H1 (cell line): ENCODE data around the gene SLC35F6. TPM values are rescaled to one million over a fixed set of nuclear protein-coding genes. Genes with fewer than 3 reads are reported as not detected.

Source experiments
- CTCF ChIA-PET: fragments of 300-600 bp; sonication (Branson Sonifier 250); formaldehyde crosslinking; loops from one replicate; lab custom pipeline; 2021; ENCODE audit not compliant: partially characterized antibody; lab: Charles Lee
- POLR2A ChIA-PET: fragments of 300-600 bp; sonication (Branson Sonifier 250); formaldehyde crosslinking; loops from one replicate; lab custom pipeline; 2021; ENCODE audit warnings: inconsistent platforms; ENCODE audit not compliant: partially characterized antibody; lab: Charles Lee
- DNase-seq, 2 experiments: peaks; one replicate each; pipeline versions ENCODE4 v3.0.0 to v3.0.0-alpha.2; 2010 to 2022; ENCODE audit warnings: low spot score in 2 of 2, low read depth in 1 of 2, mixed read lengths in 1 of 2
- FAIRE-seq: peaks from 2 replicates; lab custom pipeline; 2011; peaks lifted over from hg19 to GRCh38; lab: Jason Lieb, UNC
- H2AFZ ChIP-seq: 2 replicates; pipeline ENCODE4 v1.8.1; 2012; ENCODE audit warnings: low read length, inconsistent platforms
- H2AK5ac ChIP-seq: 2 replicates; pipeline ENCODE4 v1.6.1; 2013; ENCODE audit warnings: low read depth, low read length
- H2BK120ac ChIP-seq: replicated peaks from 2 replicates; pipeline ENCODE3; 2013; ENCODE audit warnings: low read depth, low read length, inconsistent platforms
- H2BK12ac ChIP-seq: 2 replicates; pipeline ENCODE4 v1.6.1; 2013; ENCODE audit warnings: low read depth, low read length
- H2BK15ac ChIP-seq: 2 replicates; pipeline ENCODE4 v1.6.1; 2013; ENCODE audit warnings: low read length
- H2BK20ac ChIP-seq: 2 replicates; pipeline ENCODE4 v1.6.1; 2013; ENCODE audit warnings: low read length
- H2BK5ac ChIP-seq: 2 replicates; pipeline ENCODE4 v1.6.1; 2013; ENCODE audit warnings: low read depth, low read length
- H3K14ac ChIP-seq: 2 replicates; pipeline ENCODE4 v1.6.1; 2013; ENCODE audit warnings: inconsistent platforms; ENCODE audit not compliant: insufficient read length
- H3K18ac ChIP-seq: 2 replicates; pipeline ENCODE4 v1.6.1; 2013; ENCODE audit warnings: low read length; ENCODE audit errors: extremely low read depth
- H3K23ac ChIP-seq: 2 replicates; pipeline ENCODE4 v1.6.1; 2013; ENCODE audit warnings: inconsistent platforms; ENCODE audit not compliant: insufficient read length
- H3K23me2 ChIP-seq: 2 replicates; pipeline ENCODE4 v1.6.1; 2013; ENCODE audit warnings: low read depth, low read length
- H3K27ac ChIP-seq: 2 replicates; pipeline ENCODE4 v1.6.1; 2011; ENCODE audit warnings: low read depth, low read length, inconsistent platforms
- H3K27me3 ChIP-seq, 4 experiments: replicated peaks in 1 of 4; 1 replicate in 1 of 4; 2 replicates in 3 of 4; pipeline versions ENCODE4 v1.6.1 to v1.8.1; 2011 to 2013; ENCODE audit warnings: low read length in 3 of 4, mild to moderate bottlenecking in 3 of 4, inconsistent platforms in 2 of 4, mixed read lengths in 2 of 4, moderate library complexity in 1 of 4; ENCODE audit not compliant: control insufficient read depth in 3 of 4, insufficient read depth in 3 of 4; ENCODE audit errors: extremely low read depth in 1 of 4
- H3K36me3 ChIP-seq, 4 experiments: 2 replicates each; pipeline versions ENCODE4 v1.6.1 to v1.8.1; 2011 to 2013; ENCODE audit warnings: mild to moderate bottlenecking in 4 of 4, low read length in 3 of 4, moderate library complexity in 2 of 4, control low read depth in 1 of 4, inconsistent platforms in 1 of 4; ENCODE audit not compliant: insufficient read depth in 4 of 4, control insufficient read depth in 2 of 4
- H3K4ac ChIP-seq: replicated peaks from 2 replicates; pipeline ENCODE3; 2013; ENCODE audit warnings: low read length, low read depth, mixed read lengths, inconsistent platforms; ENCODE audit not compliant: insufficient read length
- H3K4me1 ChIP-seq, 4 experiments: replicated peaks in 1 of 4; 1 replicate in 1 of 4; 2 replicates in 3 of 4; pipeline versions ENCODE4 v1.6.1 to v1.8.1; 2011 to 2013; ENCODE audit warnings: low read length in 3 of 4, inconsistent platforms in 2 of 4, mixed read lengths in 1 of 4; ENCODE audit not compliant: insufficient read depth in 4 of 4, control insufficient read depth in 3 of 4
- H3K4me2 ChIP-seq, 2 experiments: 2 replicates each; pipeline versions ENCODE4 v1.6.1 to v1.8.1; 2011 to 2013; ENCODE audit warnings: low read depth in 2 of 2, low read length in 2 of 2, control low read depth in 1 of 2, inconsistent platforms in 1 of 2, mild to moderate bottlenecking in 1 of 2; ENCODE audit not compliant: insufficient read depth in 1 of 2
- H3K4me3 ChIP-seq, 4 experiments: fragments of 200-600, 300-600 bp in 1 of 4; sonication (generic), shearing (Covaris generic), sonication (Bioruptor Twin) in 1 of 4; 2 replicates each; pipeline versions ENCODE4 v1.5.1 to v1.8.1; 2011 to 2016; ENCODE audit warnings: low read length in 4 of 4, low read depth in 3 of 4, control low read depth in 2 of 4, inconsistent platforms in 2 of 4, mild to moderate bottlenecking in 2 of 4, mixed read lengths in 1 of 4, moderate library complexity in 1 of 4; ENCODE audit not compliant: insufficient read depth in 2 of 4; ENCODE audit errors: extremely low read depth in 1 of 4
- H3K56ac ChIP-seq: replicated peaks from 2 replicates; pipeline ENCODE3; 2013; ENCODE audit warnings: low read depth, mild to moderate bottlenecking, mixed read lengths, low read length, inconsistent platforms; ENCODE audit not compliant: insufficient read length
- H3K79me1 ChIP-seq: 2 replicates; pipeline ENCODE4 v1.6.1; 2013; ENCODE audit warnings: low read depth, low read length, control low read depth
- H3K79me2 ChIP-seq, 2 experiments: 2 replicates each; pipeline versions ENCODE4 v1.6.1 to v1.8.1; 2012 to 2013; ENCODE audit warnings: low read length in 2 of 2, mild to moderate bottlenecking in 2 of 2, inconsistent platforms in 1 of 2; ENCODE audit not compliant: insufficient read depth in 2 of 2, control insufficient read depth in 1 of 2
- H3K9ac ChIP-seq, 4 experiments: replicated peaks in 1 of 4; 1 replicate in 1 of 4; 2 replicates in 3 of 4; pipeline versions ENCODE4 v1.6.1 to v1.8.1; 2011 to 2013; ENCODE audit warnings: low read depth in 3 of 4, low read length in 3 of 4, control low read depth in 2 of 4, mild to moderate bottlenecking in 2 of 4, moderate library complexity in 2 of 4, inconsistent platforms in 1 of 4; ENCODE audit errors: extremely low read depth in 1 of 4
- H3K9me3 ChIP-seq, 2 experiments: 2 replicates each; pipeline versions ENCODE4 v1.6.1 to v1.8.1; 2012 to 2013; ENCODE audit warnings: mild to moderate bottlenecking in 2 of 2, moderate library complexity in 2 of 2, control low read depth in 1 of 2, inconsistent platforms in 1 of 2, low read depth in 1 of 2, low read length in 1 of 2, mixed read lengths in 1 of 2; ENCODE audit not compliant: insufficient read depth in 2 of 2
- H4K20me1 ChIP-seq, 2 experiments: replicated peaks in 1 of 2; 2 replicates each; pipeline versions ENCODE3 to v1.8.1; 2011 to 2013; ENCODE audit warnings: inconsistent platforms in 2 of 2, low read length in 2 of 2, mild to moderate bottlenecking in 1 of 2; ENCODE audit not compliant: insufficient read depth in 2 of 2, control insufficient read depth in 1 of 2
- H4K5ac ChIP-seq: 2 replicates; pipeline ENCODE4 v1.6.1; 2013; ENCODE audit warnings: low read length, low read depth, mixed read lengths, inconsistent platforms; ENCODE audit not compliant: insufficient read length
- H4K8ac ChIP-seq: 2 replicates; pipeline ENCODE4 v1.8.0; 2013; ENCODE audit warnings: mild to moderate bottlenecking, moderate library complexity, low read length, inconsistent platforms; ENCODE audit not compliant: insufficient read depth; ENCODE audit errors: extremely low read depth
- H4K91ac ChIP-seq: replicated peaks from 2 replicates; pipeline ENCODE3; 2013; ENCODE audit warnings: low read length, mixed read lengths, inconsistent platforms; ENCODE audit not compliant: insufficient read length
- GTF2F1 ChIP-seq: IDR thresholded peaks from 2 replicates; pipeline ENCODE4 v1.6.1; 2012; ENCODE audit warnings: low read depth, low read length, improper control_type of control experiment, borderline replicate concordance
- NANOG ChIP-seq: IDR thresholded peaks from 2 replicates; pipeline ENCODE4 v1.6.1; 2011; ENCODE audit warnings: low read length, low read depth, mild to moderate bottlenecking, inconsistent platforms; ENCODE audit not compliant: insufficient read depth, poor library complexity, severe bottlenecking
- NRF1 ChIP-seq: IDR thresholded peaks from 2 replicates; pipeline ENCODE4 v1.6.1; 2011; ENCODE audit warnings: mild to moderate bottlenecking, low read depth, low read length, improper control_type of control experiment
- POLR2A ChIP-seq, 2 experiments: IDR thresholded peaks; 1 replicate in 1 of 2; 2 replicates in 1 of 2; pipeline ENCODE4 v1.6.1; 2011; ENCODE audit warnings: low read depth in 2 of 2, low read length in 2 of 2, mild to moderate bottlenecking in 2 of 2; ENCODE audit errors: control extremely low read depth in 1 of 2
- RFX5 ChIP-seq: IDR thresholded peaks from 2 replicates; pipeline ENCODE4 v1.6.1; 2011; ENCODE audit warnings: low read depth, low read length, improper control_type of control experiment, borderline replicate concordance
- RXRA ChIP-seq: IDR thresholded peaks from 2 replicates; pipeline ENCODE4 v1.6.1; 2011; ENCODE audit warnings: low read depth, mild to moderate bottlenecking, low read length, moderate library complexity; ENCODE audit not compliant: insufficient read depth
- TBP ChIP-seq: IDR thresholded peaks from 2 replicates; pipeline ENCODE4 v1.6.1; 2011; ENCODE audit warnings: low read depth, low read length, improper control_type of control experiment
- YY1 ChIP-seq: IDR thresholded peaks from 2 replicates; pipeline ENCODE4 v1.6.1; 2011; ENCODE audit warnings: low read depth, mild to moderate bottlenecking, low read length
- WGBS, 2 experiments: shearing (Covaris generic) in 1 of 2; methylation state at CpG; one replicate each; pipeline versions ENCODE4 v1.1.6 to v1.1.7; 2013 to 2015; ENCODE audit warnings: low lambda C conversion rate in 2 of 2, mixed read lengths in 2 of 2, inconsistent platforms in 1 of 2, low coverage in 1 of 2, missing lambda C conversion rate in 1 of 2; ENCODE audit not compliant: insufficient replicate concordance in 2 of 2, insufficient coverage in 1 of 2, insufficient read length in 1 of 2; ENCODE audit errors: extremely low coverage in 1 of 2, missing lambda C conversion rate in 1 of 2; 5-methylcytosine and 5-hydroxymethylcytosine counted together
- polyA plus RNA-seq, 7 experiments: library from polyadenylated mRNA; depleted of rRNA in 3 of 7; stranded (reverse) in 5 of 7; unstranded in 2 of 7; fragments of >200 nt in 5 of 7; fragments of 200-250 nt in 2 of 7; gene quantifications; 1 replicate in 5 of 7; 2 replicates in 1 of 7; 4 replicates in 1 of 7; pipeline versions ENCODE4 v1.2.1 to v1.2.3, GENCODE V29; 2011 to 2013; ENCODE audit warnings: missing spikeins in 2 of 7, mixed read lengths in 2 of 7
- total RNA-seq: library from RNA; stranded (reverse); fragmentation: NEBNext Ultra II Directional; extraction: Animal tissue kit (Norgen Biotek cat#: 25700); gene quantifications from 2 replicates; pipeline ENCODE4 v1.2.1, GENCODE V29; 2021

The SLC35F6 gene
- total and polyA plus RNA-seq, 2 of the 8 experiments (the other 6 are each of a cell fraction or from before 2014, with no cell fraction given): 11.2 to 13.5 TPM

DNA sequence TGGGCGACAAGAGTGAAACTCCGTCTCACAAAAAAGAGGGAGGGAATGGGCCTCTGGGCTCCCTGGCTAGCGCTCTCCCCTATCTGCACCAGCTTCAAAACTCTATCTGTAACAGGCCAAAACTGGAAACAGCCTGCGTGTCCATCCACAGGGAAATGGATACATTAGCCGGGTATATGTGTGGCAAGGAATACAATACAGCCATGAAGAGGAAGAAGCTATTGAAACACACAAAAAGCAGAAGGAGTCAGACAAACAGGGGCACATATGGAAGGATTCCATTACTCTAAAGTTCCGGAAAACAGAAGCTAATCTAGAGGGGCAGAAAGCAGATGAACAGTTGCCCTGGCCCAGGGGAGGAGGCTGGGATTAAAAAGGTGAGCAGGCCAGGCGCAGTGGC is 24.6 kb upstream of the SLC35F6 start:
- ChIA-PET CTCF (interaction anchor here (1.0 to 14.9 kb wide), 6 partner anchors 9 to 218 kb away, joined by 3 to 367 read pairs (median 4); no protein-coding TSS in a partner anchor), POLR2A (no interaction called here)
- Histone ChIP-seq H2AFZ (no peak overlapping the region), H2BK15ac (no peak overlapping the region), H3K4me2 (no peak overlapping the region), H3K9ac (no peak overlapping the region), H3K27me3 (no peaks in the 10 kb centered on the region), H3K36me3 (no peaks in the 10 kb centered on the region), H3K23me2 (no peaks in the 10 kb centered on the region; the same call in 1 of the 2 replicates), H4K5ac (no peak overlapping the region), H4K91ac (no peak overlapping the region), H3K4me1 (no peaks in the 10 kb centered on the region), H3K18ac (no peak overlapping the region), H4K20me1 (no peaks in the 10 kb centered on the region), H3K14ac (no peak overlapping the region), H3K79me1 (no peaks in the 10 kb centered on the region), H2BK120ac (no peak overlapping the region), H2AK5ac (no peak overlapping the region), H3K23ac (no peak overlapping the region), H3K27ac (no peak overlapping the region), H2BK12ac (no peak overlapping the region), H3K79me2 (no peaks in the 10 kb centered on the region), H3K56ac (no peak overlapping the region), H3K9me3 (no peaks in the 10 kb centered on the region), H2BK20ac (no peak overlapping the region), H4K8ac (no peak overlapping the region), H3K4me3 (no peak overlapping the region), H2BK5ac (no peak overlapping the region), H3K4ac (no peak overlapping the region)
- FAIRE-seq (no peak), DNase-seq (no peak)
- no peak for TF ChIP-seq YY1
- no peak for TF ChIP-seq GTF2F1
- TF ChIP-seq RFX5: no peak
- no peak for TF ChIP-seq NRF1
- no peak for TF ChIP-seq RXRA
- no peak for TF ChIP-seq NANOG
- TF ChIP-seq POLR2A (IDR thresholded peaks at IDR 0.05; ENCODE audit: control extremely low read depth in 1 of 2, low read depth in 2 of 2, low read length in 2 of 2): no peak
- TF ChIP-seq TBP: no peak
- 89% methylated on average over 7 of the region's 7 CpGs; no CpG with 5 or more reads in 1 of the 2 experiments for WGBS, 2 experiments
